Epithelial cell of esophagus (primary cell): ENCODE measurements around the gene NVL.

Source experiments
- DNase-seq: peaks from one replicate; pipeline ENCODE4 v3.0.0; 2010; ENCODE audit warnings: low read depth
- H3K4me3 ChIP-seq: 2 replicates; pipeline ENCODE4 v1.5.1; 2011; ENCODE audit warnings: mild to moderate bottlenecking, low read length, control low read depth
- CTCF ChIP-seq: IDR thresholded peaks from 2 replicates; pipeline ENCODE4 v1.5.1; 2011; ENCODE audit warnings: low read depth, mild to moderate bottlenecking, low read length, control low read depth, inconsistent platforms; ENCODE audit not compliant: insufficient read depth; ENCODE audit errors: missing control alignments

Gene NVL

GRCh38 chr1:224298346-224299330 is 31.3 kb downstream of the NVL start:
- H3K4me3 ChIP-seq, result no peak overlapping the region
- no peak for TF ChIP-seq CTCF
- DNase-seq, result no peak

- no peak for DNase-seq
- TF ChIP-seq CTCF, result no peak
- no peak overlapping the region for H3K4me3 ChIP-seq
These were observed 35.2 kb downstream of the NVL start for GRCh38 chr1:224294775-224295174.

GRCh38 chr1:224292419-224292818 is 37.6 kb downstream of the NVL start:
- peak; percentile 10 for DNase-seq
- no peak for TF ChIP-seq CTCF
- no peak overlapping the region for H3K4me3 ChIP-seq

GRCh38 chr1:224289396-224289795 is 40.6 kb downstream of the NVL start:
- H3K4me3 ChIP-seq, result no peak overlapping the region
- TF ChIP-seq CTCF, result no peak
- no peak for DNase-seq

- TF ChIP-seq CTCF, result no peak
- no peak overlapping the region for H3K4me3 ChIP-seq
- DNase-seq, result no peak
These were observed 42.3 kb downstream of the NVL start for GRCh38 chr1:224287714-224288113.

- no peak for TF ChIP-seq CTCF
- no peak for DNase-seq
- no peak overlapping the region for H3K4me3 ChIP-seq
These were observed 47.8 kb downstream of the NVL start for GRCh38 chr1:224282140-224282539.
